CD14-positive monocyte (primary cell): ENCODE measurements around the gene CRYZ. TPM values are rescaled to one million over a fixed set of nuclear protein-coding genes. Genes with fewer than 3 reads are reported as not detected.

Experiments
- DNase-seq, 3 donors: peaks; one replicate each; pipeline ENCODE4 v3.0.0-alpha.2; 2011 to 2022
- H2AFZ ChIP-seq: 2 replicates; pipeline ENCODE4 v1.6.0; 2012; ENCODE audit warnings: mild to moderate bottlenecking, low read depth, low read length, inconsistent platforms; ENCODE audit not compliant: insufficient read depth, poor library complexity, severe bottlenecking
- H3K27ac ChIP-seq, 2 donors: 1 replicate in 1 of 2; 2 replicates in 1 of 2; pipeline ENCODE4 v1.5.1; 2012 to 2013; ENCODE audit warnings: low read length in 2 of 2, control low read depth in 1 of 2, inconsistent platforms in 1 of 2, low read depth in 1 of 2, mild to moderate bottlenecking in 1 of 2
- H3K27me3 ChIP-seq, 2 donors: one replicate each; pipeline versions ENCODE4 v1.6.0 to v1.6.1; 2011 to 2013; ENCODE audit warnings: low read length in 2 of 2; ENCODE audit not compliant: control insufficient read depth in 2 of 2, insufficient read depth in 2 of 2
- H3K36me3 ChIP-seq, 2 donors: replicated peaks in 1 of 2; 1 replicate in 1 of 2; 2 replicates in 1 of 2; pipeline versions ENCODE4 v1.5.1 to v1.6.1; 2012 to 2013; ENCODE audit warnings: low read length in 2 of 2, control low read depth in 1 of 2, inconsistent platforms in 1 of 2, mild to moderate bottlenecking in 1 of 2; ENCODE audit not compliant: insufficient read depth in 2 of 2, control insufficient read depth in 1 of 2
- H3K4me1 ChIP-seq, 2 donors: 1 replicate in 1 of 2; 2 replicates in 1 of 2; pipeline versions ENCODE4 v1.5.1 to v1.6.1; 2012 to 2013; ENCODE audit warnings: low read length in 2 of 2, control low read depth in 1 of 2, inconsistent platforms in 1 of 2, mild to moderate bottlenecking in 1 of 2, moderate library complexity in 1 of 2; ENCODE audit not compliant: insufficient read depth in 2 of 2, control insufficient read depth in 1 of 2
- H3K4me2 ChIP-seq: replicated peaks from 2 replicates; pipeline ENCODE3; 2012; ENCODE audit warnings: low read length, moderate library complexity, mild to moderate bottlenecking; ENCODE audit not compliant: poor library complexity, severe bottlenecking; ENCODE audit errors: extremely low read depth
- H3K4me3 ChIP-seq, 3 experiments: fragments of 200-600 bp in 1 of 3; sonication (generic) in 1 of 3; replicated peaks in 1 of 3; 1 replicate in 2 of 3; 2 replicates in 1 of 3; pipeline ENCODE4 v1.5.1; 2011 to 2013; ENCODE audit warnings: low read length in 3 of 3, mild to moderate bottlenecking in 3 of 3, control low read depth in 2 of 3, low read depth in 2 of 3, inconsistent platforms in 1 of 3, moderate library complexity in 1 of 3
- H3K79me2 ChIP-seq: 2 replicates; pipeline ENCODE4 v1.6.0; 2012; ENCODE audit warnings: mild to moderate bottlenecking, control low read depth, inconsistent platforms, low read length, moderate library complexity; ENCODE audit not compliant: insufficient read depth
- H3K9ac ChIP-seq: 2 replicates; pipeline ENCODE4 v1.6.0; 2017; ENCODE audit warnings: low read length, mild to moderate bottlenecking; ENCODE audit not compliant: insufficient read depth, poor library complexity, severe bottlenecking
- H3K9me3 ChIP-seq, 2 donors: replicated peaks in 1 of 2; 1 replicate in 1 of 2; 2 replicates in 1 of 2; pipeline versions ENCODE4 v1.5.1 to v1.6.1; 2012 to 2013; ENCODE audit warnings: low read length in 2 of 2, control low read depth in 1 of 2; ENCODE audit not compliant: control insufficient read depth in 1 of 2, insufficient read depth in 1 of 2
- H4K20me1 ChIP-seq: 2 replicates; pipeline ENCODE4 v1.6.0; 2012; ENCODE audit warnings: mild to moderate bottlenecking, low read length, control low read depth, moderate library complexity; ENCODE audit not compliant: insufficient read depth
- H3K27ac Mint-ChIP-seq, 7 donors: one replicate each; pipeline ENCODE4 v1.8.0; 2020; ENCODE audit warnings: mild to moderate bottlenecking in 7 of 7, mixed read lengths in 7 of 7, moderate library complexity in 6 of 7, inconsistent platforms in 2 of 7
- H3K27me3 Mint-ChIP-seq, 3 donors: one replicate each; pipeline ENCODE4 v1.8.0; 2021 to 2022; ENCODE audit warnings: low read depth in 3 of 3, mild to moderate bottlenecking in 3 of 3, mixed read lengths in 3 of 3, moderate library complexity in 3 of 3, inconsistent platforms in 1 of 3
- H3K36me3 Mint-ChIP-seq, 2 donors: one replicate each; pipeline ENCODE4 v1.8.0; 2020; ENCODE audit warnings: mixed read lengths in 2 of 2, inconsistent platforms in 1 of 2, mild to moderate bottlenecking in 1 of 2
- H3K4me1 Mint-ChIP-seq: one replicate; pipeline ENCODE4 v1.8.0; 2020; ENCODE audit warnings: mild to moderate bottlenecking, mixed read lengths
- H3K4me3 Mint-ChIP-seq, 2 donors: one replicate each; pipeline ENCODE4 v1.8.0; 2020; ENCODE audit warnings: mild to moderate bottlenecking in 2 of 2, mixed read lengths in 2 of 2, moderate library complexity in 1 of 2
- H3K9me3 Mint-ChIP-seq, 7 donors: one replicate each; pipeline ENCODE4 v1.8.0; 2020 to 2022; ENCODE audit warnings: mixed read lengths in 7 of 7, mild to moderate bottlenecking in 6 of 7, moderate library complexity in 6 of 7, inconsistent platforms in 2 of 7
- CTCF ChIP-seq: fragments of 200-600 bp; IDR thresholded peaks from one replicate; pipeline ENCODE4 v1.8.0; 2022; ENCODE audit warnings: antibody characterized with exemption, mild to moderate bottlenecking
- WGBS: methylation state at CpG from one replicate; pipeline ENCODE4 v1.1.5; 2013; ENCODE audit warnings: missing lambda C conversion rate; ENCODE audit not compliant: insufficient coverage; 5-methylcytosine and 5-hydroxymethylcytosine counted together
- intact Hi-C, 2 donors: fragments of 100-400 bp; cut with micrococcal nuclease; formaldehyde crosslinking; loops; one replicate each; pipeline versions ENCODE4 v1.15.0 to v1.15.1; 2023
- polyA plus RNA-seq, 3 donors: library from polyadenylated mRNA; depleted of rRNA in 1 of 3; unstranded in 2 of 3; stranded (reverse) in 1 of 3; fragments of 300-500 nt in 2 of 3; fragments of >200 nt in 1 of 3; fragmentation: Illumina TruSeq in 2 of 3; gene quantifications; 1 replicate in 2 of 3; 2 replicates in 1 of 3; pipeline ENCODE4 v1.2.3, GENCODE V29; 2012 to 2021

CRYZ gene
- polyA plus RNA-seq, 3 donors: 1.6 to 16.4 (median 6.1) TPM

- Histone ChIP-seq H3K4me1 (no peaks in the 10 kb centered on the region), H3K27me3 (no peaks in the 10 kb centered on the region), H3K79me2 (no peaks in the 10 kb centered on the region), H3K9me3 (no peaks in the 10 kb centered on the region), H3K36me3 (no peaks in the 10 kb centered on the region), H3K4me2 (no peak overlapping the region), H4K20me1 (no peaks in the 10 kb centered on the region), H3K27ac (no peak overlapping the region), H3K9ac (no peak overlapping the region), H3K4me3 (no peak overlapping the region), H2AFZ (no peak overlapping the region)
- no peak for DNase-seq
- no peak overlapping the region for H3K27ac Mint-ChIP-seq
- intact Hi-C loops: no loop called here
- TF ChIP-seq CTCF: no peak
- no peaks in the 10 kb centered on the region for H3K4me1 Mint-ChIP-seq
- H3K27me3 Mint-ChIP-seq: peaks cover 0 to 2% (median 1%) of the 10 kb centered on the region in 3 donors
- no peaks in the 10 kb centered on the region for H3K36me3 Mint-ChIP-seq
- no peak overlapping the region for H3K4me3 Mint-ChIP-seq
- 73% methylated on average over 2 of the region's 2 CpGs for WGBS
- H3K9me3 Mint-ChIP-seq: no peaks in the 10 kb centered on the region
Measured at GRCh38 chr1:74693473-74693872, 39.4 kb downstream of the CRYZ start.

GRCh38 chr1:74690909-74691308, 41.9 kb downstream of the CRYZ start:
- Histone ChIP-seq H3K4me1 (no peaks in the 10 kb centered on the region), H2AFZ (no peak overlapping the region), H3K27ac (no peak overlapping the region), H3K9ac (no peak overlapping the region), H3K9me3 (no peaks in the 10 kb centered on the region), H3K27me3 (no peaks in the 10 kb centered on the region), H3K36me3 (no peaks in the 10 kb centered on the region), H3K4me3 (no peak overlapping the region), H3K79me2 (no peaks in the 10 kb centered on the region), H3K4me2 (no peak overlapping the region), H4K20me1 (no peaks in the 10 kb centered on the region)
- Mint-ChIP-seq H3K27me3 (peaks cover 0 to 2% (median 1%) of the 10 kb centered on the region in 3 donors), H3K4me3 (no peak overlapping the region), H3K4me1 (no peaks in the 10 kb centered on the region), H3K27ac (no peak overlapping the region), H3K9me3 (no peaks in the 10 kb centered on the region), H3K36me3 (no peaks in the 10 kb centered on the region)
- intact Hi-C loops: no loop called here
- no peak for TF ChIP-seq CTCF
- WGBS: no CpG with 5 or more reads among the region's 4 CpGs
- no peak for DNase-seq
